Fibroblast of mammary gland (primary cell): ENCODE results near the gene TOM1L2.
A peak's percentile ranks its signal among the peaks of the same experiment; 100 is the strongest.

Experiments used
- DNase-seq: peaks from one replicate; pipeline ENCODE4 v3.0.0-alpha.2; 2010; ENCODE audit warnings: low read depth
- H3K4me3 ChIP-seq: 2 replicates; pipeline ENCODE4 v1.5.1; 2011; ENCODE audit warnings: low read depth, mild to moderate bottlenecking, low read length, moderate library complexity; ENCODE audit not compliant: control insufficient read depth
- TF ChIP-seq, protein P1 (sequence below): conservative IDR thresholded peaks from 2 replicates; pipeline ENCODE4 v1.5.1; 2011; ENCODE audit warnings: low read depth, low read length, inconsistent platforms; ENCODE audit not compliant: control insufficient read depth, insufficient read depth

TOM1L2 gene

DNA sequence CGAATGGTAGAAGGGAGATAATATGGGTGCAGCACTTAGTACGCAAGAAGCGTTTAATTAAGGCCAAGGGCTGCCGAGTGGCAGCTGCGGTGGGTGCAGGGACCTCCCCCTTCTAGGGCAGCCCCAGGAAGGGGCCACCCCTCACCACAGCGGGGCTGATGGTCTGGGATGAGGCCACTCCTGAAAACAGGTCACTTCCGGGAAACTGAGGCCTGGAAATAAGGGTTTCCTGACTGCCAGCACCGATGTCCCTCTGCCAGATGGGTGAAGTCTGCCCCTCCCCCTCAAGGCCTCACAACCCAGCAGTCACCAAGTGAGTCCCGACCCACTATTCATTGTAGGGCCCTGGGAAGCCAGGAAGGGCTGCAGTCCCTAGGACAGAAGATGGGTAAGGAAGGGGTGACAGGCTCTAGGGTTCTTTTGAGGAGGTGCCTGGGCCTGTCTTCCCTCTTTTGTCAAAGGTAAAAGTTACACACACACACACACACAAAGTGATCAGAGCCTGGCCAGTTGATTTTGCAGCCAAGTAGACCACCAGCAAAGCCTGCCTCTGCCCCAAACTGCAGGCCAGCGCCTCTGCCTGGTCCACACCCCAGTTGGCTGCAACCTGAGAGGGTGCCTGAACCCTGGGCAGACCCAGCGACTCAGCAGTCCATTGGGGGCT lies 147.9 kb downstream of the TOM1L2 start:
- DNase-seq: no peak
- H3K4me3 ChIP-seq: peak overlapping the region; percentile 9
- TF ChIP-seq, protein P1, sequence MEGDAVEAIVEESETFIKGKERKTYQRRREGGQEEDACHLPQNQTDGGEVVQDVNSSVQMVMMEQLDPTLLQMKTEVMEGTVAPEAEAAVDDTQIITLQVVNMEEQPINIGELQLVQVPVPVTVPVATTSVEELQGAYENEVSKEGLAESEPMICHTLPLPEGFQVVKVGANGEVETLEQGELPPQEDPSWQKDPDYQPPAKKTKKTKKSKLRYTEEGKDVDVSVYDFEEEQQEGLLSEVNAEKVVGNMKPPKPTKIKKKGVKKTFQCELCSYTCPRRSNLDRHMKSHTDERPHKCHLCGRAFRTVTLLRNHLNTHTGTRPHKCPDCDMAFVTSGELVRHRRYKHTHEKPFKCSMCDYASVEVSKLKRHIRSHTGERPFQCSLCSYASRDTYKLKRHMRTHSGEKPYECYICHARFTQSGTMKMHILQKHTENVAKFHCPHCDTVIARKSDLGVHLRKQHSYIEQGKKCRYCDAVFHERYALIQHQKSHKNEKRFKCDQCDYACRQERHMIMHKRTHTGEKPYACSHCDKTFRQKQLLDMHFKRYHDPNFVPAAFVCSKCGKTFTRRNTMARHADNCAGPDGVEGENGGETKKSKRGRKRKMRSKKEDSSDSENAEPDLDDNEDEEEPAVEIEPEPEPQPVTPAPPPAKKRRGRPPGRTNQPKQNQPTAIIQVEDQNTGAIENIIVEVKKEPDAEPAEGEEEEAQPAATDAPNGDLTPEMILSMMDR: no peak

DNA sequence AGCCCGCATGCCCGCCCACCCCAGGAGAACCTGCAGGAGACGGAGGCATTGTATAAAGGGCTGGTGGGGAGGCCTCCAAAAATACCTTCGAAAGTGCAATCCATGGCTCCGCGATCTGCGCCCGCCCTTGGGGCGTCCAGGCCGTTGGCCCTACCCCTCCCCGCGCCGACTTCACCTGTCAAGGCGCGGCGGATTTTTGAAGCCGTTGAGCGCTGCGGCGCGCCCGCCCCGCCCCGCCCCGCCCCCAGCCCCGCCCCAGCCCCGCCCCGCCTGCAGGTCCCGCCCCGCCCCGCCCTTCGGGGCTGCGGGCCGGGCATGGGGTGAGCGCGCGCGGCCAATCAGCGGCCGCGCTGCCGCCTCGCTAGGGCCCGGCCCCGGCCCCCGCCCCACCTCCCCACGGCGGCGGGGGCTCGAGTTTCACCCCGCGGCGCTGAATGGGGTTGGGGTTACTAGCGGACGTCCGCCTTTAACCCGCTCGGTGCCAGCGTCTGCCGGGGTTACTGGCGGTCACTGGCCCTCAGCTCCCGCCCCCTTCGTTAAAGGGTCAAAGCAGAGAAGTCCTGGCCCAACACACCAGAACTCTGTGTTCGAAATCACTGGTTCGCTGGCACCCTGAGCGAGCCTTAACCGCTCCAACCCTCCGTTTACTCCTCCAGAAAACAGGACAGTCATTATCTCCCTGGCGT lies 148.6 kb downstream of the TOM1L2 start:
- peak overlapping the region; percentile 67 for H3K4me3 ChIP-seq
- TF ChIP-seq, protein P1: no peak

DNA sequence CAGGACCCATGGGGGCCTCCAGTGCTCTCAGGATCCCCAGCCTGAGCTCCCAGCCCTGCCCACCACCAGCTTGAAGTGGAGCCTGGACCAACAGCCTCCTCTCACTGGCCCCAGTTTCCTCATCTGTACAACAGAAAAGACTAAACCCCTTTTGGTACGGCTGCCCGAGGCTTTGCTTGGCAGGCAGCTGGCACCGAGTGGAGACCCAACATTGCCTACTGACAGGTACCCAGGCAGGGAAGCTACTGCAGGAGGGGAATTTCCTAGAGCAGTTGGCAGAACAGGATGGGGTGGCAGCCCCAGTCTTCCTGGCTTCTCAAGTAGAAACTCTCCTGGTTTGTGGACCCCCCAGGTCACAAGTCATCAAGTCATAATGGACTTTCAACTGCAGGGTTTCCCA lies 149.6 kb downstream of the TOM1L2 start:
- peak overlapping the region; percentile 67 for H3K4me3 ChIP-seq
- DNase-seq: no peak
- TF ChIP-seq, protein P1: no peak

More for the DNA sequence above, 148.6 kb downstream of the TOM1L2 start:
- DNase-seq: peak; percentile 67

DNA sequence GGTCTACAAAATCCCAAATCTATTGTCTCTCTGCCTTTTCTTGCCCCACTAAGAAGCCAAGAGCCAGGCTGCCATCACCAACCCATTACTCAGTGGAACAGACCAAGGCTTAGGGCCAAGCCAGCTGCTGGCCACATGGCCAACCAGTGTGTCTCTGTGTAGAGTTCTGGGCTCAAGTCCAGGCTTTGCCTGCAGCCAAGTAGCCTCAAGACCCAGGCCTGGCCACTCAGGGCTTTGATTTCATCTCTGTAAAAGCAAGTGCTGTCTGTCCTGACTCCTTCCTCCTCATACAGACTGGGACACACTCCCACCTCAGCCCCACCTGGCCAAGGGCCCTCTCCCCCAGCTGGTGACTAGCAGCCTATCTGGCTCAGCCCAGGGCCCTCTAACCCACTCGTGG lies 150.0 kb downstream of the TOM1L2 start:
- TF ChIP-seq, protein P1: no peak
- peak; percentile 98 for DNase-seq
- H3K4me3 ChIP-seq: peak overlapping the region; percentile 67

DNA sequence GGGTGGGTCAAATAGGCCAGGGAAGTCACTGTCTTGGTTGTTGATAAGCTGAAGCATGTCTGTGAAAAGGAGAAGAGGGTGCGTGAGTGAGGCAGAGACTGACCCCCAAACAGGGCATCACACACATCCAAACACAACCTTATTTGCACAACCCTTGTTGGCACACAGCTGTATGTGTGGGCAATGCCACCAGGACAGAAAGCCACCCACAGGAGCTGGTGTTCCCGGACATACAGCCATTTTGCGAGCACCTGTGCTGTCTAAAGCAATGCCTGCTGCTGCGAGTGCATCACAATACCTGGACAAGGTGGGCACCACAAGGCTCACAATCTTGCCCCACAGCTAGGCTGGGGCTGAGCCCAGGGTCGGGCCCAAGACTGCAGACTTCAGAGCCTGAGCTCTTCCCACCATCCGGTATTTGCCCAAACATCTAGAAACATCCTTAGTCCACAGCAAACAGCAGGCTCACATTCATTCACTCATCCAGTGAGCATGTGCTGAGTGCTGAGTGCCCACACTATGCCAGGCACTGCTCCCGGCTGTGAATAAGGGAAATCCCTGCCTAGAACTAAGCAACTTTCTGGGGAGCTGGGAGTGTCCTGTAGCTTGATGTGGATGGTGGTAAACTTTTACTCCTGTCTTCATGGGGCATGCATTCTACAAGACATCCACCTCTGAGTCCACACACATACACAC lies 151.6 kb downstream of the TOM1L2 start:
- H3K4me3 ChIP-seq: no peak overlapping the region
- DNase-seq: no peak
- TF ChIP-seq, protein P1: no peak

DNA sequence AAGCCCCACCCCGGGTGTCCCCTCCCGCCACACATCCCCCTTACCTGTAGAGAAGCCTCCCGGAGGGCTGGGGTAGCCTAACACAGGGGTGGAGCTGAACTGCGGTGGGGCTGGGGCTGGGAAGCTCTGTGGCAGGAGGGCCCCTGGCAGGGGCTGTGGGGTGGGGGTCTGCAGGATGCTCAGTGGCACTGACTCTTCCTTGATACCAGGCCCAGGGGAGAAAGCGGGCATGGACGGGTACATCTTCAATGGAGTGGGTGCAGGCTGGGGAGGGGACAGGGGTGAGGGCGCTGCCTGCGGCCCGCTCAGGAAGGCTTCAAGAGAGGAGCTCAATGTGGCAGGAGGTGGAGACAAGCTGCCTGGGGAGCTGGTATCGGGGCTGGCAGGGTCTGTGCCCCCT lies 152.2 kb downstream of the TOM1L2 start:
- DNase-seq: no peak
- no peak overlapping the region for H3K4me3 ChIP-seq
- TF ChIP-seq, protein P1: no peak
